Testis (tissue), 3 donors: ENCODE results near the gene FBXL20. TPM values are rescaled to one million over a fixed set of nuclear protein-coding genes. Genes with fewer than 3 reads are reported as not detected.
"Not testable (repeated sequence)": the region's sequence is repeated elsewhere in the genome, so short reads cannot be mapped to it uniquely, and the experiment has no call there.

ENCODE experiments used
- DNase-seq: peaks from one replicate; pipeline ENCODE4 v3.0.0-alpha.2; 2019
- H3K27ac ChIP-seq, 2 donors: fragments of 200-600 bp; sonication (generic); one replicate each; pipeline ENCODE4 v1.5.1; 2019
- H3K27me3 ChIP-seq: fragments of 200-600 bp; sonication (generic); one replicate; pipeline ENCODE4 v1.5.1; 2019
- H3K36me3 ChIP-seq: fragments of 200-600 bp; sonication (generic); one replicate; pipeline ENCODE4 v1.5.1; 2017; ENCODE audit warnings: low read depth; ENCODE audit errors: missing control alignments
- H3K4me1 ChIP-seq: fragments of 200-600 bp; sonication (generic); one replicate; pipeline ENCODE4 v1.5.1; 2019
- H3K4me3 ChIP-seq, 2 donors: fragments of 200-600 bp; sonication (generic); one replicate each; pipeline ENCODE4 v1.5.1; 2017 to 2019
- H3K9me3 ChIP-seq: fragments of 200-600 bp; sonication (generic); one replicate; pipeline ENCODE4 v1.5.1; 2017
- POLR2A ChIP-seq: fragments of 450-650 bp; IDR thresholded peaks from one replicate; pipeline ENCODE4 v1.6.1; 2017; ENCODE audit warnings: antibody characterized with exemption, mild to moderate bottlenecking, moderate library complexity
- WGBS, 2 donors: methylation state at CpG; one replicate each; pipeline ENCODE4 v1.1.5; 2018; 5-methylcytosine and 5-hydroxymethylcytosine counted together
- intact Hi-C: fragments of 100-400 bp; cut with DNase I; formaldehyde crosslinking; loops from one replicate; pipeline ENCODE4 v1.15.1; 2023; ENCODE audit warnings: low total_unique reads
- polyA plus RNA-seq: library from polyadenylated mRNA; stranded (reverse); fragments of 350-450 nt; fragmentation: Illumina TruSeq; extraction: RNeasy Lipid Tissue Mini Kit (QIAGEN cat#74804); gene quantifications from one replicate; pipeline ENCODE4 v1.2.3, GENCODE V29; 2014; ENCODE audit warnings: low read depth, low replicate concordance; ENCODE audit not compliant: insufficient read depth
- total RNA-seq, 2 donors: library from RNA; depleted of rRNA; stranded (reverse); fragments of >200 nt; gene quantifications; one replicate each; pipeline ENCODE4 v1.2.3, GENCODE V29; 2016
- TF ChIP-seq, protein P1 (sequence below), 3 experiments: fragments of 450-650 bp in 2 of 3; fragments of 200-600 bp in 1 of 3; sonication (generic) in 1 of 3; IDR thresholded peaks; one replicate each; pipeline ENCODE4 v1.5.1; 2016 to 2019; ENCODE audit warnings: antibody characterized with exemption in 3 of 3, mild to moderate bottlenecking in 2 of 3, moderate library complexity in 1 of 3

Gene FBXL20
- total and polyA plus RNA-seq, 3 donors from 2014 or later, result 29.7 to 67.5 (median 62.5) TPM

- DNase-seq, result no peak
- intact Hi-C loops, result no loop called here
- H3K4me1 ChIP-seq, result peaks cover 8% of the 10 kb centered on the region
- no peaks in the 10 kb centered on the region for H3K9me3 ChIP-seq
- no peak for TF ChIP-seq POLR2A
- TF ChIP-seq, protein P1, sequence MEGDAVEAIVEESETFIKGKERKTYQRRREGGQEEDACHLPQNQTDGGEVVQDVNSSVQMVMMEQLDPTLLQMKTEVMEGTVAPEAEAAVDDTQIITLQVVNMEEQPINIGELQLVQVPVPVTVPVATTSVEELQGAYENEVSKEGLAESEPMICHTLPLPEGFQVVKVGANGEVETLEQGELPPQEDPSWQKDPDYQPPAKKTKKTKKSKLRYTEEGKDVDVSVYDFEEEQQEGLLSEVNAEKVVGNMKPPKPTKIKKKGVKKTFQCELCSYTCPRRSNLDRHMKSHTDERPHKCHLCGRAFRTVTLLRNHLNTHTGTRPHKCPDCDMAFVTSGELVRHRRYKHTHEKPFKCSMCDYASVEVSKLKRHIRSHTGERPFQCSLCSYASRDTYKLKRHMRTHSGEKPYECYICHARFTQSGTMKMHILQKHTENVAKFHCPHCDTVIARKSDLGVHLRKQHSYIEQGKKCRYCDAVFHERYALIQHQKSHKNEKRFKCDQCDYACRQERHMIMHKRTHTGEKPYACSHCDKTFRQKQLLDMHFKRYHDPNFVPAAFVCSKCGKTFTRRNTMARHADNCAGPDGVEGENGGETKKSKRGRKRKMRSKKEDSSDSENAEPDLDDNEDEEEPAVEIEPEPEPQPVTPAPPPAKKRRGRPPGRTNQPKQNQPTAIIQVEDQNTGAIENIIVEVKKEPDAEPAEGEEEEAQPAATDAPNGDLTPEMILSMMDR (IDR thresholded peaks at IDR 0.05), result no peak
- H3K4me3 ChIP-seq, result no peak overlapping the region
- H3K27ac ChIP-seq, result no peak overlapping the region
- H3K27me3 ChIP-seq, result no peaks in the 10 kb centered on the region
- H3K36me3 ChIP-seq, result no peaks in the 10 kb centered on the region
Observed at GRCh38 chr17:39351508-39351907, 49.9 kb downstream of the FBXL20 start.

- Histone ChIP-seq H3K27me3 (no peaks in the 10 kb centered on the region), H3K9me3 (no peaks in the 10 kb centered on the region), H3K36me3 (no peaks in the 10 kb centered on the region), H3K4me1 (peaks cover 8% of the 10 kb centered on the region), H3K4me3 (no peak overlapping the region), H3K27ac (no peak overlapping the region)
- WGBS, 2 donors, result 78 to 91% methylated on average over 3 of the region's 3 CpGs
- no peak for TF ChIP-seq POLR2A
- TF ChIP-seq, protein P1 (IDR thresholded peaks at IDR 0.05), result no peak
- intact Hi-C loops, result no loop called here
- DNase-seq, result no peak
Observed at GRCh38 chr17:39349246-39349645, 52.2 kb downstream of the FBXL20 start.

GRCh38 chr17:39346863-39347262 lies 54.6 kb downstream of the FBXL20 start:
- DNase-seq, H3K4me1 ChIP-seq, H3K9me3 ChIP-seq, H3K27ac ChIP-seq, H3K27me3 ChIP-seq, H3K36me3 ChIP-seq, intact Hi-C loops, H3K4me3 ChIP-seq: not testable (repeated sequence)
- 90 to 95% methylated on average over 5 of the region's 5 CpGs for WGBS, 2 donors

DNA sequence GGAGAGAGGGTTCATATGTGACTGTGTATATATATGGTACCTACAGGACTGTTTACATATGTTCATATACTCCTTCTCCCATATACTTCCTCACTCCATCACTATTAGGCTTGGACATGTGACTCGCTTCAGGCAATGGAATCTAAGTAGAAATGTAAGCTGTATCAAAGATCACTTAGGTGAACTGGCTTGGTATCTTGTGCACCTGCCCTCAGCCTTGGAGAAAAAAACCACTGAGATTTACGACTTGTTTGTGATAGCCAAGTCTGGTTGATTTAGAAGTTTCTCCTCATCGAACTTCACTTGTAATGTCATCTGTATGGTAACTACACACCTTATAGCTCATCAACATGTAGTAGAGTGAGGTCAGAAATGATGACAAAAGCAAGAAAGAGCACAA lies 59.9 kb downstream of the FBXL20 start:
- WGBS, 2 donors, result 75 to 83% methylated on average over 3 of the region's 3 CpGs
- Histone ChIP-seq H3K27me3 (no peaks in the 10 kb centered on the region), H3K4me1 (no peaks in the 10 kb centered on the region), H3K36me3 (no peaks in the 10 kb centered on the region), H3K4me3 (no peak overlapping the region), H3K9me3 (no peaks in the 10 kb centered on the region), H3K27ac (no peak overlapping the region)
- intact Hi-C loops, result no loop called here
- no peak for TF ChIP-seq POLR2A
- TF ChIP-seq, protein P1 (IDR thresholded peaks at IDR 0.05), result no peak
- no peak for DNase-seq

DNA sequence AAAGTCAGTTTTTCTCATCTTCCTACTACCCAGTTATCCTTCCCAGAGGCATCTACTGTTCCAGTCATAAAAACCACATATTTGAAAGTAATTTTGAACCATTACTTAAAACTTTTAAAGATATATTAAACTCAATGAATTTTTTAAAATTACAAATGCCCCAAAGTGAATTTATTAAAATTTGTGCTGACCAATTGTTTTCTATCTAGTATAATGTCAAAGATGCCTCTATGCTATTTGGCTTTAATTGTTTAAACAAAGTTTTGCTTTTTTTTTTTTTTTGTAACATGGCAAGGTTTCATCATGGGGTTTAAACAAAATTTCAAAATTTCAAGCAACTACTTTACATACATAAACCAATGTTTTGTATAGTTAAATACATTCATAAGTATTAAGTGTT lies 60.7 kb downstream of the FBXL20 start:
- H3K27me3 ChIP-seq, result no peaks in the 10 kb centered on the region
- no peak for DNase-seq
- no peaks in the 10 kb centered on the region for H3K36me3 ChIP-seq
- H3K4me1 ChIP-seq, result peaks cover 7% of the 10 kb centered on the region
- no peak overlapping the region for H3K4me3 ChIP-seq
- TF ChIP-seq, protein P1 (IDR thresholded peaks at IDR 0.05), result no peak
- no peak for TF ChIP-seq POLR2A
- intact Hi-C loops, result no loop called here
- no peak overlapping the region for H3K27ac ChIP-seq
- no peaks in the 10 kb centered on the region for H3K9me3 ChIP-seq
